ENCODE measurements around the gene TMEM272. TPM values are rescaled to one million over a fixed set of nuclear protein-coding genes. Genes with fewer than 3 reads are reported as not detected.

The TMEM272 gene
- polyA plus RNA-seq, 12 donors, result 0.08 to 0.55 (median 0.17) TPM; not detected in 2

GRCh38 chr13:51782026-51782710 is 62.8 kb downstream of the TMEM272 start:
- no peak for DNase-seq

- DNase-seq, result no peak
Measured at GRCh38 chr13:51781246-51782022, 63.5 kb downstream of the TMEM272 start.

GRCh38 chr13:51780099-51780498 is 64.9 kb downstream of the TMEM272 start:
- DNase-seq, result no peak

DNA sequence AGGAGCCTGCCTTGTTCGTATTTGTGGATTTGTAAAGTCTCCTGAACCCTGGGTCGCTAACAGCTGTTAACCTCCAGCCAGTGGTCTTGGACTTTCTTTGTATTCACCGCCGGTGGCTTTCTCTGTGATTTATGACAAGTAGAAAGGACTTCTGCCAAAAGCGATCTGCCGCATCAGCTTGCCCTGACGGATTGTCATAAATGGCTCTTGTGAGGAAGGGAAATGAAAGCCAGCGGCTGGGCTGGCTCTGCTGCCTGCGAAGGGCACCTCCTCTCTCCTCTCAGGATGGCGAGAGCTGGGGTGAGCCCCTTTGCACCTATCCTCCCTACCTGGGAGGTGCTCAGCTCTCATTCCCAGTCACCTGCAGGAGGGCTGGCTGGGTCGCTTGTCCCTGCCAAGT is 66.6 kb downstream of the TMEM272 start:
- DNase-seq, result no peak

DNA sequence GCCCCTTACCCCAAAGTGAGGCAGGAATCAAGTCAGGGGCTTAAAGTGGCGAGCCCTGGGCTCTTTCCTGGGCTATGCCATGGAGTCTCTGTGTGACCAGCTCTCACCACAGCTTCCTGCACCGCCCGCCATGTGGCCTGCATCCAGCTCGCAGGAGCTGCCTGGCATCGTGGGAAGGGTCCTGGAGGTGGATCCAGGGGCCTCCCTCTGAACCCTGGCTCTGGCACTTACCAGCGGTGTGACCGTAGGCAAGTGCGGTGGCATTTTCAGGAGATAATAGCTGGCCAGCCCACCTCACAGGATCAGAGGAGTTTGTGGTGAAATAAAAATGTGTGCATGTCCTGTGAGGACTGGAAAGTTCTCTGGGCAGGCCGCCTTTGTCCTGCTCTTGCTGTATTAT is 67.1 kb downstream of the TMEM272 start:
- DNase-seq, result no peak

- no peak for DNase-seq
Measured at GRCh38 chr13:51776179-51776578, 68.8 kb downstream of the TMEM272 start.

- no peak for DNase-seq
Measured at GRCh38 chr13:51773515-51773914, 71.5 kb downstream of the TMEM272 start.

DNA sequence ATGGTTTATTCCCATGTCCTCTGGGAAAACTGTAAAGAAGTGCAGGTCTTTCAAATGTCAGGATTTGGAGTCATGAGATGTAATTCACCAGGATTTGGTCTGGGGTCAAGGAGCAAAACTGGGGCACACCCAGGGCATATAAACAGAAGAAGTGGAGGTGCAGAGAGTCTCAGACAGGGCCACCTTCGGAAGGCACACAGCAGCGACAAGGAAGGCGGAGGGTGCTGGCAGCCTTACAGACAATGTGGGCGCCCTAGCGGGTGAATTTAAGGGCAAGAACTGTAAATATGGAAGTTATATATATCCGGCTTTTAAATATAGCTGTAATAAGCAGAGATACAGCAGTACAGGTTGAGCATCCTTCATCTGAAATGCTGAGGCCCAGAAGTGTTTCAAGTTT is 72.2 kb downstream of the TMEM272 start:
- DNase-seq, result no peak

DNA sequence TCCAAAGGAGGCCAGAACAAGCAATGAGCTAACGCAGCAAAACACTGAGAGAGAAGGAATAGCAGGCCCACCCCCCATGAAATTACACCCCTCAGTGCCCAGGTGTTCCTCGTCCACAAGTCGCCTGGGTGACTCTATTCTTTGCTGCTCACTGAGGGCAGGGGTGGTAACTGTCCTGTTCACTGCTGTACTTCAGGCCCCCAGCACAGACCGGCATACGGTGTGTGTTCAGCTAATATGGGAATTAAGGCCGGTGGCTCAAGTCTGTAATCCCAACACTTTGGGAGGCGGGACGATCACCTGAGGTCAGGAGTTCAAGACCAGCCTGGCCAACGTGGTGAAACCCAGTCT is 72.9 kb downstream of the TMEM272 start:
- no peak for DNase-seq

- no peak for DNase-seq
Measured at GRCh38 chr13:51771418-51772104, 73.4 kb downstream of the TMEM272 start.

DNA sequence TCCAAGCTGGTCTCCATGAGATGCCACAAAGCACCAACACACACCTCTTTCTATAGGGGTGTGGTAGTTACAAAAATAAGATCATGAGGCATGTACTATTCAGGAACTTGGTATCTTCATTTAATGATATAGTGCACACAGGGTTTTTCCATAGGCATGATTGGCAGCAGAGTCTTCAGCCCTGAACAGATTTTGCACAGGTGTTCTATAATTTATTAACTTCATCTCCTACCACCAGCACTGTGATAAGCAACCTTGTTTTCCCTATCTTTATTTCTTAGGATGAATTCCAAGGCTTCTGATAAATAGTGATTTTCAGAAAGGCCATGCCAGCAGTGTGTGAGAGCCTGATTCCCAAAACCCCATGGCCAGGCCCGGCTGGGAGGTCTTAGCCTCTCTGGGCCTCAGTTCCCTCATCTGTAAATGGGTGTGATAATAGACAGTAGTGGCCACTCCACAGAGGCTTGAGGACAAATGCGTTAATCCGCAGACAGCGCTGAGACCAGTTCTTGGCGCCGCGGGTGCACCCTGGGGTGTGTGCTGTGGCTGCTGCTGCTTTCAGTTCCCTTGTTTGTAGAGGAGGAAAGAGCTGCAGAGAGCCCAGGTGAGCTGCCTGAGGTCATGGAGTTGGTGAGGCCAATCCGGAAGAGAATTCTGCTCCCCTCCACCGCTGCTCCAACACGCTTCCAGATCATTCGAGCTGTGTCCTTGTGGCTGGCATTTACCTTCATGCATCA is 74.1 kb downstream of the TMEM272 start:
- no peak for DNase-seq

DNA sequence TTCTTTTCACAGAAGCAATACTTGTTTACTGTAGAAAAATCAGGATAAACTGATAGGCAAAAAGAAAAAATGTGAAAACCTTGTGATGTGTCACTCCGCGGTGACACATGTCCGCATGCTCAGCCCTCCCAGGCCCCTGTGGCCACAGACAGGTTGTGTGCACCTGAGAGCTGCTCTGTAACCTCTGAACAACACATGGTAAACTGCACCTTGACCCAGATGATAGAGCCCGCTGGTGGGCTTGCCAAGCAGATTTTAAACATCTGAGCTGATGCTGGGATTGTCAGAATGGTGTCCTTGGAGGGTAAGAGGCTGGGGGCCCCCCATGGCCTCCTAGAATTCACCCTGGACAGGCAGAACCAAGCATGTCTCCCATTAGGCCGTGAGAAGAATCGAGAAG is 74.8 kb downstream of the TMEM272 start:
- DNase-seq, result no peak

- no peak for DNase-seq
Measured at GRCh38 chr13:51769455-51770127, 75.4 kb downstream of the TMEM272 start.

GRCh38 chr13:51768976-51769375 is 76.0 kb downstream of the TMEM272 start:
- no peak for DNase-seq

- no peak for DNase-seq
Measured at GRCh38 chr13:51768378-51768921, 76.5 kb downstream of the TMEM272 start.

DNA sequence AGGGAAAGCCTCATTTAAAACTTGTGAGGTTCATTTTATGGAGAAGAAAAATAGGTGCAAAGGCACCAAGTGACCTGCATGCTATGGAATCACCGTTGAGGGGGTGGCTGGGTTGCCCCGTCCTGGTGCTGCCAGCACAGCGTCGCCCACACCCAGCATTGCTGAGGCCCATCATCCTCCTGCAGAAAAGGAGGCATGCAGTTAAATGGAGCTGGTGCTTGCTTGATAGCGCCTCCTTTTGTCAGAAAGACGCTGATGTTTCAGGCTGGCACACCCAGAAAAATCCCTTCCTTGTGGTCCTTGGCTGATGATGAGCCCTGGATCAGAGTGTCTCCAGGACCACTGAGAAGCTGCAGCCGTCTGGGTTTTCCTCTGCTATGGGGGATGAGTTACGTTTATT is 77.9 kb downstream of the TMEM272 start:
- no peak for DNase-seq

- DNase-seq, result no peak
Measured at GRCh38 chr13:51765142-51765515, 79.8 kb downstream of the TMEM272 start.

GRCh38 chr13:51764184-51765141 is 80.5 kb downstream of the TMEM272 start:
- DNase-seq, result peak; percentile 54

- DNase-seq, result no peak
Measured at GRCh38 chr13:51763486-51763885, 81.5 kb downstream of the TMEM272 start.
